ENCODE results near the gene MOSPD3.
"Not testable (repeated sequence)": the region's sequence is repeated elsewhere in the genome, so short reads cannot be mapped to it uniquely, and the experiment has no call there.

Gene MOSPD3

GRCh38 chr7:100611983-100612729 is at the start of gene MOSPD3:
Gene MOSPD3, plus strand, starts transcription at chr7:100612540. Its CDS starts 252 bp downstream, at chr7:100612792.
- DNase-seq (ENCODE audit: low read depth in 2 of 2, low spot score in 1 of 2) = peak; percentile 94 to 95

- DNase-seq (ENCODE audit: low read depth in 2 of 2, low spot score in 1 of 2) = no peak
Observed at GRCh38 chr7:100563100-100563564, 49.2 kb upstream of the MOSPD3 start.

GRCh38 chr7:100563809-100564400 is 48.4 kb upstream of the MOSPD3 start:
- peak; percentile 64 to 90 for DNase-seq (ENCODE audit: low read depth in 2 of 2, low spot score in 1 of 2)

GRCh38 chr7:100564405-100564804 is 47.9 kb upstream of the MOSPD3 start:
- not testable (repeated sequence) for DNase-seq (ENCODE audit: low read depth in 2 of 2, low spot score in 1 of 2)

GRCh38 chr7:100565133-100565571 is 47.2 kb upstream of the MOSPD3 start:
- no peak for DNase-seq (ENCODE audit: low read depth in 2 of 2, low spot score in 1 of 2)

- DNase-seq (ENCODE audit: low read depth in 2 of 2, low spot score in 1 of 2) = no peak
Observed at GRCh38 chr7:100566018-100566531, 46.3 kb upstream of the MOSPD3 start.

GRCh38 chr7:100567031-100567730 is 45.2 kb upstream of the MOSPD3 start:
- no peak for DNase-seq (ENCODE audit: low read depth in 2 of 2, low spot score in 1 of 2)

- no peak for DNase-seq (ENCODE audit: low read depth in 2 of 2, low spot score in 1 of 2)
Observed at GRCh38 chr7:100567751-100568175, 44.6 kb upstream of the MOSPD3 start.

- no peak for DNase-seq (ENCODE audit: low read depth in 2 of 2, low spot score in 1 of 2)
Observed at GRCh38 chr7:100568176-100568895, 44.0 kb upstream of the MOSPD3 start.

GRCh38 chr7:100568896-100569844 is 43.2 kb upstream of the MOSPD3 start:
- no peak for DNase-seq (ENCODE audit: low read depth in 2 of 2, low spot score in 1 of 2)

- no peak for DNase-seq (ENCODE audit: low read depth in 2 of 2, low spot score in 1 of 2)
Observed at GRCh38 chr7:100570954-100571828, 41.1 kb upstream of the MOSPD3 start.

- DNase-seq (ENCODE audit: low read depth in 2 of 2, low spot score in 1 of 2) = no peak
Observed at GRCh38 chr7:100571829-100572116, 40.6 kb upstream of the MOSPD3 start.

GRCh38 chr7:100572281-100572948 is 39.9 kb upstream of the MOSPD3 start:
- DNase-seq (ENCODE audit: low read depth in 2 of 2, low spot score in 1 of 2) = no peak

GRCh38 chr7:100572949-100573675 is 39.2 kb upstream of the MOSPD3 start:
- no peak for DNase-seq (ENCODE audit: low read depth in 2 of 2, low spot score in 1 of 2)

- DNase-seq (ENCODE audit: low read depth in 2 of 2, low spot score in 1 of 2) = no peak
Observed at GRCh38 chr7:100573691-100574361, 38.5 kb upstream of the MOSPD3 start, which contains the start of gene SAP25. Gene SAP25, minus strand, starts transcription at chr7:100573900. Its CDS starts 158 bp downstream, at chr7:100573742.

GRCh38 chr7:100574362-100575205 is 37.8 kb upstream of the MOSPD3 start:
- DNase-seq (ENCODE audit: low read depth in 2 of 2, low spot score in 1 of 2) = no peak
